H1 (cell line): ENCODE results near the gene IFNGR1.

Experiments used
- BRCA1 ChIP-seq: IDR thresholded peaks from 2 replicates; pipeline ENCODE4 v1.6.1; 2012; ENCODE audit warnings: low read depth, low read length, improper control_type of control experiment
- CTCF ChIP-seq, 3 experiments: IDR thresholded peaks; 1 replicate in 2 of 3; 2 replicates in 1 of 3; pipeline versions ENCODE4 v1.5.1 to v1.6.1; 2011; ENCODE audit warnings: low read length in 3 of 3, mild to moderate bottlenecking in 3 of 3, inconsistent platforms in 2 of 3, low read depth in 1 of 3, moderate library complexity in 1 of 3; ENCODE audit not compliant: insufficient read depth in 1 of 3; ENCODE audit errors: control extremely low read depth in 1 of 3
- TBP ChIP-seq: IDR thresholded peaks from 2 replicates; pipeline ENCODE4 v1.6.1; 2011; ENCODE audit warnings: low read depth, low read length, improper control_type of control experiment

- peak; percentile 18 to 32 (median 21); a peak in 2 of 4 replicates for TF ChIP-seq CTCF (IDR thresholded peaks at IDR 0.05; ENCODE audit: control extremely low read depth in 1 of 3, insufficient read depth in 1 of 3, low read depth in 1 of 3, low read length in 3 of 3)
- no peak for TF ChIP-seq TBP
- TF ChIP-seq BRCA1 = no peak
Measured at GRCh38 chr6:137202078-137202477, 17.1 kb downstream of the IFNGR1 start.
